GM23248 (cell line): ENCODE measurements around the gene CCDC97. TPM values are rescaled to one million over a fixed set of nuclear protein-coding genes. Genes with fewer than 3 reads are reported as not detected.
"Not testable (repeated sequence)": the region's sequence is repeated elsewhere in the genome, so short reads cannot be mapped to it uniquely, and the experiment has no call there.

Experiments
- DNase-seq: peaks from one replicate; pipeline ENCODE4 v3.0.0-alpha.2; 2015
- H2AFZ ChIP-seq: fragments of 200-600 bp; sonication (generic); 2 replicates; pipeline ENCODE4 v1.6.1; 2016; ENCODE audit warnings: antibody characterized with exemption
- H3F3A ChIP-seq: fragments of 200-600 bp; sonication (generic); 2 replicates; pipeline ENCODE4 v1.6.1; 2016; ENCODE audit warnings: mild to moderate bottlenecking, antibody characterized with exemption, mixed run types; ENCODE audit not compliant: insufficient read depth
- H3K27ac ChIP-seq: fragments of 200-600 bp; sonication (generic); 2 replicates; pipeline ENCODE4 v1.5.1; 2016; ENCODE audit warnings: mild to moderate bottlenecking
- H3K27me3 ChIP-seq: fragments of 200-600 bp; sonication (generic); replicated peaks from 2 replicates; pipeline ENCODE4 v1.6.1; 2016; ENCODE audit warnings: mild to moderate bottlenecking; ENCODE audit not compliant: insufficient read depth
- H3K36me3 ChIP-seq: fragments of 200-600 bp; sonication (generic); 2 replicates; pipeline ENCODE4 v1.6.1; 2016; ENCODE audit warnings: low read depth, mild to moderate bottlenecking
- H3K4me1 ChIP-seq: fragments of 200-600 bp; sonication (generic); 2 replicates; pipeline ENCODE4 v1.6.1; 2016; ENCODE audit warnings: mild to moderate bottlenecking; ENCODE audit not compliant: insufficient read depth
- H3K4me2 ChIP-seq: fragments of 200-600 bp; sonication (generic); one replicate; pipeline ENCODE4 v1.6.1; 2016; ENCODE audit warnings: mild to moderate bottlenecking; ENCODE audit not compliant: unreplicated experiment
- H3K4me3 ChIP-seq: fragments of 200-600 bp; sonication (generic); 2 replicates; pipeline ENCODE4 v1.5.1; 2016; ENCODE audit warnings: mild to moderate bottlenecking
- H3K79me2 ChIP-seq: fragments of 200-600 bp; sonication (generic); 2 replicates; pipeline ENCODE4 v1.6.1; 2016; ENCODE audit warnings: mild to moderate bottlenecking; ENCODE audit not compliant: insufficient read depth
- H3K9ac ChIP-seq: fragments of 200-600 bp; sonication (generic); 2 replicates; pipeline ENCODE4 v1.6.1; 2016; ENCODE audit warnings: mild to moderate bottlenecking
- H3K9me2 ChIP-seq: fragments of 200-600 bp; sonication (generic); 2 replicates; pipeline ENCODE4 v1.6.1; 2016; ENCODE audit warnings: mixed run types, mild to moderate bottlenecking, moderate library complexity; ENCODE audit not compliant: insufficient read depth
- H3K9me3 ChIP-seq: fragments of 200-600 bp; sonication (generic); one replicate; pipeline ENCODE4 v1.6.1; 2017; ENCODE audit warnings: low read depth
- H4K20me1 ChIP-seq: fragments of 200-600 bp; sonication (generic); 2 replicates; pipeline ENCODE4 v1.6.0; 2016; ENCODE audit not compliant: insufficient read depth
- EZH2 ChIP-seq: fragments of 200-600 bp; sonication (generic); IDR thresholded peaks from 2 replicates; pipeline ENCODE4 v1.6.1; 2018; ENCODE audit warnings: antibody characterized with exemption, mild to moderate bottlenecking; ENCODE audit not compliant: insufficient read depth, poor library complexity, severe bottlenecking
- EZH2phosphoT487 ChIP-seq: fragments of 200-600 bp; sonication (generic); IDR thresholded peaks from 2 replicates; pipeline ENCODE4 v1.6.1; 2018; ENCODE audit warnings: antibody characterized with exemption, moderate library complexity, mild to moderate bottlenecking, low read depth; ENCODE audit not compliant: insufficient read depth
- WGBS, 2 experiments: methylation state at CpG; one replicate each; pipeline ENCODE4 v1.1.6; 2015 to 2017; ENCODE audit warnings: low lambda C conversion rate in 2 of 2, low coverage in 1 of 2; ENCODE audit errors: missing lambda C conversion rate in 2 of 2; 5-methylcytosine and 5-hydroxymethylcytosine counted together
- in situ Hi-C: fragments of 300-500 bp; cut with MboI; formaldehyde crosslinking; loops from 2 replicates; pipeline ENCODE4 v1.15.0; 2020
- polyA plus RNA-seq: library from polyadenylated mRNA; unstranded; fragments of >200 nt; fragmentation: Nextera tagmentation; extraction: Ambion mirVana; gene quantifications from 2 replicates; pipeline ENCODE4 v1.2.1, GENCODE V29; 2016
- total RNA-seq: library from RNA; depleted of rRNA; stranded (reverse); fragments of >200 nt; shearing (Covaris generic); gene quantifications from 2 replicates; pipeline ENCODE4 v1.2.3, GENCODE V29; 2014

CCDC97 gene
- total and polyA plus RNA-seq, 2 experiments from 2014 or later = 5.2 to 12.3 TPM

GRCh38 chr19:41288673-41289530 is 21.1 kb upstream of the CCDC97 start:
- no peak overlapping the region for H3K27ac ChIP-seq
- H3K4me2 ChIP-seq = no peak overlapping the region
- H4K20me1 ChIP-seq = no peaks in the 10 kb centered on the region
- H3F3A ChIP-seq = peaks cover 12% of the 10 kb centered on the region; the same call in 1 of the 2 replicates
- no peaks in the 10 kb centered on the region for H3K9me3 ChIP-seq
- no peak overlapping the region for H3K4me3 ChIP-seq
- no peaks in the 10 kb centered on the region for H3K9me2 ChIP-seq
- no peak overlapping the region for H2AFZ ChIP-seq
- no peak overlapping the region for H3K9ac ChIP-seq
- no peaks in the 10 kb centered on the region for H3K27me3 ChIP-seq
- H3K36me3 ChIP-seq = peaks cover 85% of the 10 kb centered on the region
- DNase-seq = no peak
- H3K79me2 ChIP-seq = peaks cover 86% of the 10 kb centered on the region
- TF ChIP-seq EZH2phosphoT487 (no peak), EZH2 (no peak)
- H3K4me1 ChIP-seq = no peaks in the 10 kb centered on the region
- in situ Hi-C loops = no loop called here
- 70 to 71% methylated on average over 3 of the region's 3 CpGs for WGBS, 2 experiments

GRCh38 chr19:41289814-41290213 is 20.2 kb upstream of the CCDC97 start:
- H3K4me2 ChIP-seq, H3K9ac ChIP-seq, H3K4me3 ChIP-seq, in situ Hi-C loops, H2AFZ ChIP-seq, H3K9me3 ChIP-seq, H3K4me1 ChIP-seq, DNase-seq, H3K27me3 ChIP-seq, H3K27ac ChIP-seq, H3K9me2 ChIP-seq, H4K20me1 ChIP-seq: not testable (repeated sequence)
- H3K79me2 ChIP-seq = peaks cover 85% of the 10 kb centered on the region
- 92 to 93% methylated on average over 8 of the region's 8 CpGs for WGBS, 2 experiments
- peaks cover 85% of the 10 kb centered on the region for H3K36me3 ChIP-seq
- peaks cover 18% of the 10 kb centered on the region for H3F3A ChIP-seq

GRCh38 chr19:41294393-41294792 is 15.6 kb upstream of the CCDC97 start:
- in situ Hi-C loops = no loop called here
- no peak overlapping the region for H3K9ac ChIP-seq
- no peaks in the 10 kb centered on the region for H3K9me3 ChIP-seq
- 97 to 98% methylated on average over 10 of the region's 10 CpGs for WGBS, 2 experiments
- no peaks in the 10 kb centered on the region for H3K27me3 ChIP-seq
- peaks cover 51% of the 10 kb centered on the region for H3F3A ChIP-seq
- DNase-seq = no peak
- H3K27ac ChIP-seq = no peak overlapping the region
- no peak overlapping the region for H3K4me2 ChIP-seq
- H3K9me2 ChIP-seq = no peaks in the 10 kb centered on the region
- no peak overlapping the region for H3K4me3 ChIP-seq
- H3K79me2 ChIP-seq = peaks cover 56% of the 10 kb centered on the region
- H2AFZ ChIP-seq = no peak overlapping the region
- H3K4me1 ChIP-seq = peaks cover 18% of the 10 kb centered on the region
- no peak for TF ChIP-seq EZH2phosphoT487
- TF ChIP-seq EZH2 = no peak
- no peaks in the 10 kb centered on the region for H4K20me1 ChIP-seq
- peaks cover 72% of the 10 kb centered on the region for H3K36me3 ChIP-seq

GRCh38 chr19:41295499-41295898 is 14.5 kb upstream of the CCDC97 start:
- 70 to 72% methylated on average over 6 of the region's 6 CpGs for WGBS, 2 experiments
- Histone ChIP-seq H3K9me2 (no peaks in the 10 kb centered on the region), H3K4me3 (no peak overlapping the region), H3K4me2 (no peak overlapping the region), H3F3A (peaks cover 56% of the 10 kb centered on the region), H2AFZ (no peak overlapping the region), H4K20me1 (no peaks in the 10 kb centered on the region), H3K36me3 (peaks cover 65% of the 10 kb centered on the region), H3K9ac (peak overlapping the region; percentile 14; the same call in 1 of the 2 replicates), H3K4me1 (peaks cover 26% of the 10 kb centered on the region), H3K27ac (no peak overlapping the region), H3K79me2 (peaks cover 57% of the 10 kb centered on the region), H3K9me3 (no peaks in the 10 kb centered on the region), H3K27me3 (no peaks in the 10 kb centered on the region)
- in situ Hi-C loops = no loop called here
- DNase-seq = no peak
- TF ChIP-seq EZH2 (no peak), EZH2phosphoT487 (no peak)
